C4-2B (cell line): ENCODE measurements around the gene OR2C1.

ENCODE experiments used
- ZFX ChIP-seq: fragments of 450-650 bp; IDR thresholded peaks from 2 replicates; pipeline ENCODE4 v1.6.1; 2017
- TF ChIP-seq, protein P1 (sequence below): fragments of 450-650 bp; conservative IDR thresholded peaks from 2 replicates; pipeline ENCODE4 v1.5.1; 2017; ENCODE audit warnings: mild to moderate bottlenecking

DNA sequence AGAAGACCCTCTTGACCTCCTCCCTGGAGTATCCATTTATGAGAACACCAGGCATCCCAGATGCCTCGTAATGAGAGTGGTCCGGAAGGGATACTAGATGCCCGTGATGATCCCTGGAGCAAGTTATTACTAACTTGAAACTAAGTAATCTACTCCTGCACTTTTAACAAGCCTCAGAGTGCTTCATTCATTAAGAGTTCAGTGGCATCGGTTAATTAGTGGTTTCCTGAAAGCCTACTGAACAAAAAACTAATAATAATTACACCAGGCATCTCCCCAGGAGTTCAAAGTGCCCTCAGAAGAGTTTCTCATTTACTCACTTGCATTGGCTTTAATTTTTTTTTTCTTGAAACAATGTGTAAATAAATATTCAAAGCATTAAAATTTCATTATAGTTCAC, 28.2 kb upstream of the OR2C1 start:
- TF ChIP-seq, protein P1, sequence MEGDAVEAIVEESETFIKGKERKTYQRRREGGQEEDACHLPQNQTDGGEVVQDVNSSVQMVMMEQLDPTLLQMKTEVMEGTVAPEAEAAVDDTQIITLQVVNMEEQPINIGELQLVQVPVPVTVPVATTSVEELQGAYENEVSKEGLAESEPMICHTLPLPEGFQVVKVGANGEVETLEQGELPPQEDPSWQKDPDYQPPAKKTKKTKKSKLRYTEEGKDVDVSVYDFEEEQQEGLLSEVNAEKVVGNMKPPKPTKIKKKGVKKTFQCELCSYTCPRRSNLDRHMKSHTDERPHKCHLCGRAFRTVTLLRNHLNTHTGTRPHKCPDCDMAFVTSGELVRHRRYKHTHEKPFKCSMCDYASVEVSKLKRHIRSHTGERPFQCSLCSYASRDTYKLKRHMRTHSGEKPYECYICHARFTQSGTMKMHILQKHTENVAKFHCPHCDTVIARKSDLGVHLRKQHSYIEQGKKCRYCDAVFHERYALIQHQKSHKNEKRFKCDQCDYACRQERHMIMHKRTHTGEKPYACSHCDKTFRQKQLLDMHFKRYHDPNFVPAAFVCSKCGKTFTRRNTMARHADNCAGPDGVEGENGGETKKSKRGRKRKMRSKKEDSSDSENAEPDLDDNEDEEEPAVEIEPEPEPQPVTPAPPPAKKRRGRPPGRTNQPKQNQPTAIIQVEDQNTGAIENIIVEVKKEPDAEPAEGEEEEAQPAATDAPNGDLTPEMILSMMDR: no peak
- TF ChIP-seq ZFX: no peak
